AG04450 (cell line): ENCODE data around the gene KLK8. TPM values are rescaled to one million over a fixed set of nuclear protein-coding genes. Genes with fewer than 3 reads are reported as not detected.

Source experiments
- CTCF ChIA-PET: fragments of 300-600, 350-600 bp; formaldehyde crosslinking; extraction: SDS; loops from one replicate; lab custom pipeline; 2022; ENCODE audit warnings: antibody characterized with exemption, inconsistent platforms; lab: Charles Lee
- POLR2A ChIA-PET: fragments of 350-600 bp; formaldehyde crosslinking; extraction: SDS; loops from one replicate; lab custom pipeline; 2021; ENCODE audit warnings: antibody characterized with exemption, inconsistent platforms; lab: Yijun Ruan, JAX
- DNase-seq: peaks from one replicate; pipeline ENCODE4 v3.0.0-alpha.2; 2011; ENCODE audit warnings: low read depth, low spot score
- H3K27ac ChIP-seq: one replicate; pipeline ENCODE4 v1.5.1; 2012; ENCODE audit warnings: low read depth, low read length, control low read depth
- H3K27me3 ChIP-seq: one replicate; pipeline ENCODE4 v1.6.0; 2012; ENCODE audit warnings: low read length; ENCODE audit not compliant: control insufficient read depth, insufficient read depth
- H3K4me3 ChIP-seq: 2 replicates; pipeline ENCODE4 v1.5.1; 2011; ENCODE audit warnings: mild to moderate bottlenecking, low read depth, low read length, control low read depth
- H3K9me3 ChIP-seq: 2 replicates; pipeline ENCODE4 v1.5.1; 2012; ENCODE audit warnings: low read length; ENCODE audit not compliant: control insufficient read depth, insufficient read depth
- CTCF ChIP-seq: IDR thresholded peaks from 2 replicates; pipeline ENCODE4 v1.5.1; 2011; ENCODE audit warnings: low read depth, low read length, control low read depth, inconsistent platforms
- polyA plus RNA-seq: library from polyadenylated mRNA; depleted of rRNA; stranded (reverse); fragments of >200 nt; gene quantifications from 2 replicates; pipeline ENCODE4 v1.2.3, GENCODE V29; 2011

Gene KLK8
- polyA plus RNA-seq, 1 experiment = not detected

GRCh38 chr19:51025401-51025800 is 24.0 kb upstream of the KLK8 start:
- POLR2A ChIA-PET = no interaction called here
- TF ChIP-seq CTCF = no peak
- DNase-seq = no peak
- Histone ChIP-seq H3K9me3 (no peaks in the 10 kb centered on the region; the same call in 1 of the 2 replicates), H3K27me3 (peaks cover 1% of the 10 kb centered on the region), H3K27ac (no peak overlapping the region), H3K4me3 (no peak overlapping the region)
- CTCF ChIA-PET = no interaction called here

- no peak overlapping the region for H3K27ac ChIP-seq
- ChIA-PET POLR2A (no interaction called here), CTCF (no interaction called here)
- TF ChIP-seq CTCF = no peak
- no peak for DNase-seq
- H3K4me3 ChIP-seq = no peak overlapping the region
- peaks cover 5% of the 10 kb centered on the region for H3K27me3 ChIP-seq
- no peaks in the 10 kb centered on the region; the same call in 1 of the 2 replicates for H3K9me3 ChIP-seq
Observed at GRCh38 chr19:51024924-51025323, 23.5 kb upstream of the KLK8 start.

GRCh38 chr19:51023946-51024345 is 22.5 kb upstream of the KLK8 start:
- no peak for DNase-seq
- Histone ChIP-seq H3K27me3 (peaks cover 11% of the 10 kb centered on the region), H3K9me3 (no peaks in the 10 kb centered on the region; the same call in 1 of the 2 replicates), H3K27ac (no peak overlapping the region), H3K4me3 (no peak overlapping the region)
- POLR2A ChIA-PET = no interaction called here
- no peak for TF ChIP-seq CTCF
- CTCF ChIA-PET = no interaction called here

- no peak overlapping the region for H3K27ac ChIP-seq
- no peak overlapping the region for H3K4me3 ChIP-seq
- TF ChIP-seq CTCF = no peak
- no peaks in the 10 kb centered on the region; the same call in 1 of the 2 replicates for H3K9me3 ChIP-seq
- no peak for DNase-seq
- peaks cover 17% of the 10 kb centered on the region for H3K27me3 ChIP-seq
- POLR2A ChIA-PET = no interaction called here
- CTCF ChIA-PET = interaction anchor here (0.7 to 1.7 kb wide), 3 partner anchors 72 to 154 kb away, joined by 3 to 4 read pairs (median 4); no protein-coding TSS in a partner anchor
Observed at GRCh38 chr19:51022526-51022925, 21.1 kb upstream of the KLK8 start.

GRCh38 chr19:51020988-51021651 is 19.7 kb upstream of the KLK8 start:
- ChIA-PET CTCF (interaction anchor here (0.5 to 2.4 kb wide), 30 partner anchors 10 to 636 kb away, joined by 3 to 34 read pairs (median 4); no protein-coding TSS in a partner anchor), POLR2A (interaction anchor here (0.7 kb wide), 1 partner anchor 788 kb away, joined by 6 read pairs; no protein-coding TSS in a partner anchor)
- H3K4me3 ChIP-seq = no peak overlapping the region
- no peak overlapping the region for H3K27ac ChIP-seq
- H3K27me3 ChIP-seq = peaks cover 26% of the 10 kb centered on the region
- no peaks in the 10 kb centered on the region; the same call in 1 of the 2 replicates for H3K9me3 ChIP-seq
- peak; percentile 73 for TF ChIP-seq CTCF
- DNase-seq = peak; percentile 7
